Measurements from ENCODE around the gene PRUNE1.

Gene PRUNE1

DNA sequence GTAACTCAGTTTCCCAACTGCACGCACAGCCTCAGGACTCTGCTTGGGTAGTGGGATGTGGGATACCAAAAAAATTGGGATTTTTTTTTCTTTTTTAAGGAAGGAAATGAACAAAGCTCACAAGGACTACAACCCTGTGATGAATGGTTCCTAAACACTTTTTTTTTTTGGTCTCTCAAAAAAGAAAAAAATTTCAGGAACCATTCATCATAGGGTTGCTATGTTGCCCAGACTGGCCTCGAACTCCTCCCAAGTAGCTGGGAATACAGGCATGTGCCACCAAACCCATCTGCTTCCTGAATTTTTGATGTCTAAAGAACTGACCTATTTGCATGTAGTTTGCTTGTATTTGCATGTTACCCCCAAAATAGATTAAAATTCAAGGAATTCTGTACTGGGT lies 8.3 kb upstream of the PRUNE1 start:
- DNase-seq (ENCODE audit: low read depth) = no peak
- TF ChIP-seq, protein P1, sequence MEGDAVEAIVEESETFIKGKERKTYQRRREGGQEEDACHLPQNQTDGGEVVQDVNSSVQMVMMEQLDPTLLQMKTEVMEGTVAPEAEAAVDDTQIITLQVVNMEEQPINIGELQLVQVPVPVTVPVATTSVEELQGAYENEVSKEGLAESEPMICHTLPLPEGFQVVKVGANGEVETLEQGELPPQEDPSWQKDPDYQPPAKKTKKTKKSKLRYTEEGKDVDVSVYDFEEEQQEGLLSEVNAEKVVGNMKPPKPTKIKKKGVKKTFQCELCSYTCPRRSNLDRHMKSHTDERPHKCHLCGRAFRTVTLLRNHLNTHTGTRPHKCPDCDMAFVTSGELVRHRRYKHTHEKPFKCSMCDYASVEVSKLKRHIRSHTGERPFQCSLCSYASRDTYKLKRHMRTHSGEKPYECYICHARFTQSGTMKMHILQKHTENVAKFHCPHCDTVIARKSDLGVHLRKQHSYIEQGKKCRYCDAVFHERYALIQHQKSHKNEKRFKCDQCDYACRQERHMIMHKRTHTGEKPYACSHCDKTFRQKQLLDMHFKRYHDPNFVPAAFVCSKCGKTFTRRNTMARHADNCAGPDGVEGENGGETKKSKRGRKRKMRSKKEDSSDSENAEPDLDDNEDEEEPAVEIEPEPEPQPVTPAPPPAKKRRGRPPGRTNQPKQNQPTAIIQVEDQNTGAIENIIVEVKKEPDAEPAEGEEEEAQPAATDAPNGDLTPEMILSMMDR (IDR thresholded peaks at IDR 0.05; ENCODE audit: control insufficient read depth, extremely low read depth, insufficient read depth) = no peak
- H3K4me3 ChIP-seq (ENCODE audit: low read depth, low read length) = no peak overlapping the region

DNA sequence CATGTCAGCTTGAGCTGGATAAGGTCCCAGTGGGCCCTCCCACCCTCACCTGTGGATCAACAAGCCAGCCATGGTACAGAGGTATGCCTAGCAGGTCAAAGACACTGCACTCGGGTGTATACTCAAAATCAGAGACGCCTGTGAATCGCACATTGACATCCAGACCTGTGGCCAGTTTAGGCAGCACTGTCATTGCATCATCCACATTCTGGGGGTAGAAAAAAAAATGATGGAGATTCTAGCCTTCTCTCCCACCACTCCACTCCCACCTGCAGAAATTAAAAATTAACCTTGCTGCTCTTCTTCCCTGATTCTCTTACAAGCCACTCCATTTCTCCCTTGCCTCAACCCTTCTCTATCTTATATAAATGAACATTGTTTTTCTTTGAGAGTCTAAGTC lies 7.8 kb upstream of the PRUNE1 start:
- TF ChIP-seq, protein P1 (IDR thresholded peaks at IDR 0.05; ENCODE audit: control insufficient read depth, extremely low read depth, insufficient read depth) = no peak
- H3K4me3 ChIP-seq (ENCODE audit: low read depth, low read length) = no peak overlapping the region
- no peak for DNase-seq (ENCODE audit: low read depth)

DNA sequence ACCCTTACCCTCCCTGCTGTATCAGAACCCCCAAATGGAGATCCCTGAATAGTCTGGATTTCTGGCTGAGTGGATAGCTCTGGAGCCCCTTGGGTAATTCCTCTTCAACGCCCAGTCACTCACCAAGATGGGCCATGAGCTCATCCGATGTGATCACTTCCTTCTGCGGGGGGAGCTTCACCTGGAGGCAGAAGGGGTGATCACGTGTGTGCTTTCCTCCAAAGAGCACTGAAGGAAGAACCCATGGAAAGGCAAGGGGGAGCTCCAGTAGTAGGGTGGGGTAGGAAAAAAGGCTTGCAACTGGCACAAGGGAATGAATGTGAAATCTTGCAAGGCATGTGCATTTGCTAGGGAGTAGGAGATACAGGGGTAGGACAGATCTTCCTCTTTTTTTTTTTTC lies 6.6 kb upstream of the PRUNE1 start:
- no peak overlapping the region for H3K4me3 ChIP-seq (ENCODE audit: low read depth, low read length)
- TF ChIP-seq, protein P1 (IDR thresholded peaks at IDR 0.05; ENCODE audit: control insufficient read depth, extremely low read depth, insufficient read depth) = no peak
- DNase-seq (ENCODE audit: low read depth) = no peak

DNA sequence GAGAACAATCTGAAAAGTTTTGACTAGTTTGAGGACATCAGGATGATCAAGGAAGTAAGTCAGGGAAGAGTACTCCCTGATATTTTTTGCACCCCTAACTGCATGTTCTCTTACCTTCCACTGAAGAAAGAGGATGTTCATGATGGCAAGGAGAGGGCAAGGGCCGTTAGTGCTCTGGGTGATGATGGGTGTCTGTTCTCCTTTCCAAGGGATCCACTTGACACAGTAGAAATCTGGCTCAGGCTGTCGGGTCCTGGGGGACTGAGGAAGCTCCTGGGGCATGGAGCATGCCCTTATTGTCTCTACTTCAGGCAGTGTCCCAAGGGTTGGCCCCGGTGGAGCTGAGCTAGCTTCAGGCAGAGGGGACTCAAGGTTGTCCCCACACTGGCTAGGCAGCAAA lies 6.2 kb upstream of the PRUNE1 start:
- TF ChIP-seq, protein P1 (IDR thresholded peaks at IDR 0.05; ENCODE audit: control insufficient read depth, extremely low read depth, insufficient read depth) = no peak
- DNase-seq (ENCODE audit: low read depth) = no peak
- H3K4me3 ChIP-seq (ENCODE audit: low read depth, low read length) = no peak overlapping the region

DNA sequence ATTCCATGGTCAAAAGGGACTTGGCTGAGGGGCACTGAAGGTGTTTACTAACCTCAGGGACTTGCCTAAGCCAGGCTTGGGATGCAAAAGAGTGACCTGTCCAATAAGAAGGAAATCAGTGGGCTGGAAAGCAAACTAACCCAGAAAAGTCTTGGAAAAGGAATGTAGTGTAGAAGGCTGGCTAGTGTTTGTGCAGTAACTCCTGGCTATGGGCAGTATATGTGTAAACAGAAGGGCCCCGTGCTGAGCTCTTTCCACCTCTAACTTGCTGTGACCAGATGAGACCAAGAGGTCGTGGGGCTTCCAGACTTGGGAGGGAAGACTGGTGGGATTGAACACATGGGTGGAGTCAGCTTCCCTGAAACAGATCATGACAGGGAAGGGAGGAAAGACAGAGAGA lies 5.6 kb upstream of the PRUNE1 start:
- H3K4me3 ChIP-seq (ENCODE audit: low read depth, low read length) = no peak overlapping the region
- DNase-seq (ENCODE audit: low read depth) = no peak
- TF ChIP-seq, protein P1 (IDR thresholded peaks at IDR 0.05; ENCODE audit: control insufficient read depth, extremely low read depth, insufficient read depth) = no peak

DNA sequence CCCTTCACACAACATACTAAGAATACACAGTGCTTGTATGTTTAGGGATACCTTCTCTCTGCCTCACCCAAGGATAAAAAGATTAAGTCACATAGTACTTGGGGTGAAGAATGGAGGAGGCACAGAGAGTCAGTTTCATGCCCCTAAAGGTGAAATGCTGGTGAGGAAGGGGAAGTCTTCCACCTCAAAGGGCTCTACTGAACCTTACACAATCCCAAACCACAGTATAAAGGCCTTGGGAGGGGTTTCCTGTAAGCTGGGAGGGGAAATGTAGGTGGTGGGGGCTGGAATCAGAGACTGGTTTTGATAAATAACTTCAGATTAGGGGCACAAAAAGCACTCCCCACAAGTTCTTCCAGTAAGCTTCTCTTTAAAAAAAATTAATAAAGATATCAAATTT lies 5.1 kb upstream of the PRUNE1 start:
- no peak overlapping the region for H3K4me3 ChIP-seq (ENCODE audit: low read depth, low read length)
- TF ChIP-seq, protein P1 (IDR thresholded peaks at IDR 0.05; ENCODE audit: control insufficient read depth, extremely low read depth, insufficient read depth) = no peak
- DNase-seq (ENCODE audit: low read depth) = no peak

DNA sequence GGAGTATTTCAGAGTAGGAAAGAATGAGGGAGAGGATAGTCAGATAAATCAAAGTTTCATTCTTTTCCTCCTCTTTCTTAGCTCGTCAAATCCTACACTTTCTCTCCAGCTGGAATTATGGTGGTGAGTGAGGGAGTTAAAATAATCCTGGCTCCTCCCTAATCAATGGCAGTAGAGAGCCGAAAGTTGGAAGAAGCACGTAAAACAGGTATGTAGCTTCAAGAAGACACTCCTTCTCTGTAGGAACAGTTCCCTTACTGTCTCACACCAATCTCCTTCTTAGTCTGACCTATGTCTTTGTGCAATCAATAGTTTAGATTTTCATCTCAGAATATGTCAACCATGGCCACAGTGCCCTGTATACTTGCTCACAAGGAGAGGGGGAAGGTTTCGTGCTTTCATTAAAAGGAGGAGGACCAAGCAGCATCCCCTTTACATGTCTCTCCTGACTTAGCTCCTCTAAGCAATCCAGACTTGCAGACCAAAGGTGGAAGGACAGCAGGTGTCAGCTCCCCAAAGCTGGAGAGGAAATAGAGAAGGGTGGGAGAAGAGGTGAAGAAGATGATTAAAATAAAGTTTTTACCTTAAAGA lies 2.4 kb upstream of the PRUNE1 start:
- H3K4me3 ChIP-seq (ENCODE audit: low read depth, low read length) = peak overlapping the region; percentile 50
- TF ChIP-seq, protein P1 (IDR thresholded peaks at IDR 0.05; ENCODE audit: control insufficient read depth, extremely low read depth, insufficient read depth) = no peak
- no peak for DNase-seq (ENCODE audit: low read depth)

Data from LNCaP clone FGC (cell line).